Uterus (tissue), 2 donors: ENCODE data around the gene SLC38A8.

Experiments
- POLR2A ChIP-seq, 2 donors: fragments of 450-650 bp; IDR thresholded peaks; one replicate each; pipeline ENCODE4 v1.6.1; 2016; ENCODE audit warnings: antibody characterized with exemption in 2 of 2, mild to moderate bottlenecking in 1 of 2, moderate library complexity in 1 of 2
- TF ChIP-seq, protein P1 (sequence below), 4 experiments: fragments of 200-600 bp in 2 of 4; fragments of 450-650 bp in 2 of 4; sonication (generic) in 2 of 4; IDR thresholded peaks; one replicate each; pipeline ENCODE4 v1.5.1; 2016 to 2019; ENCODE audit warnings: antibody characterized with exemption in 4 of 4, mild to moderate bottlenecking in 2 of 4, moderate library complexity in 1 of 4

DNA sequence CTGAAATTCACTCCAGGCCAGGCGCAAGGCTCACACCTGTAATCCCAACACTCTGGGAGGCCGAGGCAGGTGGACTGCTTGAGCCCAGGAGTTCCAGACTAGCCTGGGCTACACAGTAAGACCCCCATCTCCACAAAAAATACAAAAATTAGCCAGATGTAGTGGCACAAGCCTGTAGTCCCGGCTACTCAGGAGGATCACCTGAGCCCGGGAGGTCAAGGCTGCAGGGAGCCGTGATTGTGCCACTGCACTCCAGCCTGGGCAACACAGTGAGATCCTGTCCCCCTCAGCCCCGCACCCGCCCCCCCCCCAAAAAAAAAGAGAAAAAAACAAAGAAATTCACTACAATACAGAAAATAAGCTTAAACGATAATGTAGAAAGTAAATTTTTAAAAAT is 42.7 kb upstream of the SLC38A8 start:
- TF ChIP-seq POLR2A (IDR thresholded peaks at IDR 0.05): no peak
- TF ChIP-seq, protein P1, sequence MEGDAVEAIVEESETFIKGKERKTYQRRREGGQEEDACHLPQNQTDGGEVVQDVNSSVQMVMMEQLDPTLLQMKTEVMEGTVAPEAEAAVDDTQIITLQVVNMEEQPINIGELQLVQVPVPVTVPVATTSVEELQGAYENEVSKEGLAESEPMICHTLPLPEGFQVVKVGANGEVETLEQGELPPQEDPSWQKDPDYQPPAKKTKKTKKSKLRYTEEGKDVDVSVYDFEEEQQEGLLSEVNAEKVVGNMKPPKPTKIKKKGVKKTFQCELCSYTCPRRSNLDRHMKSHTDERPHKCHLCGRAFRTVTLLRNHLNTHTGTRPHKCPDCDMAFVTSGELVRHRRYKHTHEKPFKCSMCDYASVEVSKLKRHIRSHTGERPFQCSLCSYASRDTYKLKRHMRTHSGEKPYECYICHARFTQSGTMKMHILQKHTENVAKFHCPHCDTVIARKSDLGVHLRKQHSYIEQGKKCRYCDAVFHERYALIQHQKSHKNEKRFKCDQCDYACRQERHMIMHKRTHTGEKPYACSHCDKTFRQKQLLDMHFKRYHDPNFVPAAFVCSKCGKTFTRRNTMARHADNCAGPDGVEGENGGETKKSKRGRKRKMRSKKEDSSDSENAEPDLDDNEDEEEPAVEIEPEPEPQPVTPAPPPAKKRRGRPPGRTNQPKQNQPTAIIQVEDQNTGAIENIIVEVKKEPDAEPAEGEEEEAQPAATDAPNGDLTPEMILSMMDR (IDR thresholded peaks at IDR 0.05): no peak
